ENCODE data around the gene PNISR. TPM values are rescaled to one million over a fixed set of nuclear protein-coding genes. Genes with fewer than 3 reads are reported as not detected.

Gene PNISR
- total and polyA plus RNA-seq, 2 experiments from 2014 or later, result 135 to 270 TPM

GRCh38 chr6:99416892-99417767 lies 8.0 kb downstream of the PNISR start:
- H3K9me2 ChIP-seq (ENCODE audit: insufficient read depth), result no peaks in the 10 kb centered on the region
- H3K27ac ChIP-seq (ENCODE audit: low read depth), result no peak overlapping the region
- H3K4me1 Mint-ChIP-seq, result peaks cover 21% of the 10 kb centered on the region
- peaks cover 2% of the 10 kb centered on the region for H3K27me3 Mint-ChIP-seq (ENCODE audit: insufficient read depth, low read depth, poor library complexity)
- H2AFZ ChIP-seq, result no peak overlapping the region
- H3K9me3 Mint-ChIP-seq, result no peaks in the 10 kb centered on the region
- H3K27me3 ChIP-seq (ENCODE audit: insufficient read depth), result no peaks in the 10 kb centered on the region
- H3K4me1 ChIP-seq (ENCODE audit: insufficient read depth), result peaks cover 3% of the 10 kb centered on the region; the same call in 1 of the 2 replicates
- peaks cover 60% of the 10 kb centered on the region for H4K20me1 ChIP-seq (replicated peaks; ENCODE audit: insufficient read depth)
- H3K4me2 ChIP-seq, result no peak overlapping the region
- no peak overlapping the region for H3K27ac Mint-ChIP-seq
- no peak for ATAC-seq
- DNase-seq (ENCODE audit: low spot score), result no peak
- no peak overlapping the region for H3K4me3 ChIP-seq
- no peak for TF ChIP-seq STAT1 (IDR thresholded peaks at IDR 0.05; ENCODE audit: unreplicated experiment)
- TF ChIP-seq JUNB (IDR thresholded peaks at IDR 0.05; ENCODE audit: unreplicated experiment), result no peak
- TF ChIP-seq ZNF462 (CRISPR knock-in tag; IDR thresholded peaks at IDR 0.05), result no peak
- no peak for TF ChIP-seq ZNF114 (CRISPR knock-in tag; IDR thresholded peaks at IDR 0.05)
- peaks cover 28% of the 10 kb centered on the region for H3K36me3 Mint-ChIP-seq (ENCODE audit: low read depth)
- H3F3A ChIP-seq (replicated peaks; ENCODE audit: low read depth), result no peaks in the 10 kb centered on the region
- H3K36me3 ChIP-seq (ENCODE audit: insufficient read depth), result no peaks in the 10 kb centered on the region
- H3K4me3 Mint-ChIP-seq, result no peak overlapping the region
- peaks cover 100% of the 10 kb centered on the region for H3K79me2 ChIP-seq (replicated peaks; ENCODE audit: insufficient read depth)

- Histone ChIP-seq H3K4me2 (no peak overlapping the region), H3K4me3 (no peak overlapping the region), H3K27me3 (ENCODE audit: insufficient read depth) (no peaks in the 10 kb centered on the region), H3K9me2 (ENCODE audit: insufficient read depth) (no peaks in the 10 kb centered on the region), H3K36me3 (ENCODE audit: insufficient read depth) (no peaks in the 10 kb centered on the region), H3K79me2 (replicated peaks; ENCODE audit: insufficient read depth) (peaks cover 100% of the 10 kb centered on the region), H3F3A (replicated peaks; ENCODE audit: low read depth) (no peaks in the 10 kb centered on the region), H3K27ac (ENCODE audit: low read depth) (no peak overlapping the region), H2AFZ (no peak overlapping the region), H3K4me1 (ENCODE audit: insufficient read depth) (no peaks in the 10 kb centered on the region), H4K20me1 (replicated peaks; ENCODE audit: insufficient read depth) (peaks cover 54% of the 10 kb centered on the region)
- no peaks in the 10 kb centered on the region for H3K9me3 Mint-ChIP-seq
- H3K4me1 Mint-ChIP-seq, result peaks cover 13% of the 10 kb centered on the region
- no peak for DNase-seq (ENCODE audit: low spot score)
- no peak overlapping the region for H3K27ac Mint-ChIP-seq
- H3K27me3 Mint-ChIP-seq (ENCODE audit: insufficient read depth, low read depth, poor library complexity), result peaks cover 2% of the 10 kb centered on the region
- peaks cover 28% of the 10 kb centered on the region for H3K36me3 Mint-ChIP-seq (ENCODE audit: low read depth)
- ATAC-seq, result no peak
- no peak overlapping the region for H3K4me3 Mint-ChIP-seq
- no peak for TF ChIP-seq REST (IDR thresholded peaks at IDR 0.05; ENCODE audit: unreplicated experiment)
- TF ChIP-seq ETS1 (IDR thresholded peaks at IDR 0.05), result no peak
- TF ChIP-seq ZNF331 (CRISPR knock-in tag; IDR thresholded peaks at IDR 0.05; ENCODE audit: low read depth), result no peak
These were observed 8.9 kb downstream of the PNISR start for GRCh38 chr6:99416226-99416625.
